ENCODE measurements around the gene USP25. TPM values are rescaled to one million over a fixed set of nuclear protein-coding genes. Genes with fewer than 3 reads are reported as not detected.

The USP25 gene
- total and polyA plus RNA-seq, 4 donors: 14.6 to 148 (median 32.1) TPM

DNA sequence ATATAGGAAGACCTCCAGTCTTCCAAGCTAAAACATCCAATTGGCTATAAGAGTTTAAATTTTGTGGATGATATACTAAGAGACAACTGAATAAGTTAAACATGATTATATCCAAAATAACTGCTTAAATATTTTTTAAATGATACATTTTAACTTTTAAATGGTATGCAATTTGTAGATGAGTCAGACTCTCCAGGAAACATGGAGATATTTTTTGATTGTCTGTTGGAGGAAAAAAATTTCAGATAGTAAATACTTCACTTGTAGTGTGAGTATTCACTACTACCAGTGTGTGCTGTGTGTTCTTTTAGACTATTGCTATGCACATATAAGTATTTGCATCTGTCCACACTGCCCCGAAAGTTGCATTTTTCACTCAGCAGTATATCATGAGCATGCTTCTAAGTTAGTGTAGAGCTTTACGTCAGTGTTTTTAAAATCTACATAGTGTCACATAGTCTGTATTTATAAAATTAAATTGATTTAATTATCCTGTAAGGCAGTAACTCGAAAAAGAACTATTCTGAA lies 91.1 kb downstream of the USP25 start:
- no peak for DNase-seq
- Histone ChIP-seq H3K27me3 (ENCODE audit: control insufficient read depth in 3 of 3, insufficient read depth in 3 of 3, low read length in 2 of 3) (no peaks in the 10 kb centered on the region), H3K36me3 (ENCODE audit: control insufficient read depth in 4 of 4, insufficient read depth in 4 of 4, low read length in 4 of 4) (peaks cover 0 to 5% (median 0%) of the 10 kb centered on the region in 4 donors), H3K4me1 (ENCODE audit: control insufficient read depth in 5 of 5, insufficient read depth in 5 of 5, low read length in 5 of 5) (peaks cover 0 to 3% (median 0%) of the 10 kb centered on the region in 5 donors), H3K9ac (ENCODE audit: insufficient read depth in 1 of 2, low read length in 2 of 2) (no peak overlapping the region), H3K9me3 (ENCODE audit: control insufficient read depth in 4 of 4, insufficient read depth in 3 of 4, low read length in 3 of 4) (no peaks in the 10 kb centered on the region), H3K4me3 (no peak overlapping the region), H3K27ac (ENCODE audit: low read depth in 1 of 2, low read length in 1 of 2) (no peak overlapping the region)
- ATAC-seq (ENCODE audit: insufficient read depth, low FRiP score): no peak
- 85 to 92% methylated on average over 3 of the region's 3 CpGs for WGBS, 2 donors
- TF ChIP-seq, protein P1, sequence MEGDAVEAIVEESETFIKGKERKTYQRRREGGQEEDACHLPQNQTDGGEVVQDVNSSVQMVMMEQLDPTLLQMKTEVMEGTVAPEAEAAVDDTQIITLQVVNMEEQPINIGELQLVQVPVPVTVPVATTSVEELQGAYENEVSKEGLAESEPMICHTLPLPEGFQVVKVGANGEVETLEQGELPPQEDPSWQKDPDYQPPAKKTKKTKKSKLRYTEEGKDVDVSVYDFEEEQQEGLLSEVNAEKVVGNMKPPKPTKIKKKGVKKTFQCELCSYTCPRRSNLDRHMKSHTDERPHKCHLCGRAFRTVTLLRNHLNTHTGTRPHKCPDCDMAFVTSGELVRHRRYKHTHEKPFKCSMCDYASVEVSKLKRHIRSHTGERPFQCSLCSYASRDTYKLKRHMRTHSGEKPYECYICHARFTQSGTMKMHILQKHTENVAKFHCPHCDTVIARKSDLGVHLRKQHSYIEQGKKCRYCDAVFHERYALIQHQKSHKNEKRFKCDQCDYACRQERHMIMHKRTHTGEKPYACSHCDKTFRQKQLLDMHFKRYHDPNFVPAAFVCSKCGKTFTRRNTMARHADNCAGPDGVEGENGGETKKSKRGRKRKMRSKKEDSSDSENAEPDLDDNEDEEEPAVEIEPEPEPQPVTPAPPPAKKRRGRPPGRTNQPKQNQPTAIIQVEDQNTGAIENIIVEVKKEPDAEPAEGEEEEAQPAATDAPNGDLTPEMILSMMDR (IDR thresholded peaks at IDR 0.05; ENCODE audit: control extremely low read depth, extremely low read depth): no peak

DNA sequence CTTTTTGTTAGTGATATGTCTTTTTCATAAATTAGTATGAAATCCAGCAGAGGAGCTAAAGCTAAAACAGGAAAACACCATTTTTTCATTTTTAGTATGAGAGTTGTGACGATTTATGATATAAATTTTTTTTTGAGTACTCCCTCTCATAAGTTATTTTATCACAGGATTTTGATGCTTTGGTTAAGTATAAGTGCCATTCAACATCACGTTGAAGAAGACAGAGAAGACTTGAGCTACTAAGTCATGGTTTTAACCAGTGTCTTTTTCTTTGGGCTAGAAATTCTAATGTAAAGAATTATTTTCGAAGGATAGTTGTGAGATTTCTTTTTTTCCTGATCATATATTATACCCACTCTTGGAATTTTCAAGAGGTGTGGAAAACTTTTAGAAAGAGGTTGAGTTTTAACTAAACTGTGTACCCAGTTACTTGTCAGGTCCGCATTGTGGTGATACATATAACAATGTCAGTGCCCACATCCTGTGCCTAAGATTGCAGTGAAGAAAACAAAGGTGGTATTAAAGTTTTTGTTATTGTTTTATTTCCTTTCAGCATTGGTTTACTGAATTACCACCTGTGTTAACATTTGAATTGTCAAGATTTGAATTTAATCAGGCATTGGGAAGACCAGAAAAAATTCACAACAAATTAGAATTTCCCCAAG lies 93.8 kb downstream of the USP25 start:
- H3K9me3 ChIP-seq (ENCODE audit: control insufficient read depth in 4 of 4, insufficient read depth in 3 of 4, low read length in 3 of 4): no peaks in the 10 kb centered on the region
- H3K36me3 ChIP-seq (ENCODE audit: control insufficient read depth in 4 of 4, insufficient read depth in 4 of 4, low read length in 4 of 4): peaks cover 0 to 8% (median 2%) of the 10 kb centered on the region in 4 donors
- 79 to 81% methylated on average over 4 of the region's 4 CpGs for WGBS, 2 donors
- no peak overlapping the region for H3K4me3 ChIP-seq
- no peak for ATAC-seq (ENCODE audit: insufficient read depth, low FRiP score)
- TF ChIP-seq, protein P1 (IDR thresholded peaks at IDR 0.05; ENCODE audit: control extremely low read depth, extremely low read depth): no peak
- no peaks in the 10 kb centered on the region for H3K27me3 ChIP-seq (ENCODE audit: control insufficient read depth in 3 of 3, insufficient read depth in 3 of 3, low read length in 2 of 3)
- no peak overlapping the region for H3K9ac ChIP-seq (ENCODE audit: insufficient read depth in 1 of 2, low read length in 2 of 2)
- no peak overlapping the region for H3K27ac ChIP-seq (ENCODE audit: low read depth in 1 of 2, low read length in 1 of 2)
- peaks cover 0 to 2% (median 0%) of the 10 kb centered on the region in 5 donors for H3K4me1 ChIP-seq (ENCODE audit: control insufficient read depth in 5 of 5, insufficient read depth in 5 of 5, low read length in 5 of 5)
- no peak for DNase-seq

DNA sequence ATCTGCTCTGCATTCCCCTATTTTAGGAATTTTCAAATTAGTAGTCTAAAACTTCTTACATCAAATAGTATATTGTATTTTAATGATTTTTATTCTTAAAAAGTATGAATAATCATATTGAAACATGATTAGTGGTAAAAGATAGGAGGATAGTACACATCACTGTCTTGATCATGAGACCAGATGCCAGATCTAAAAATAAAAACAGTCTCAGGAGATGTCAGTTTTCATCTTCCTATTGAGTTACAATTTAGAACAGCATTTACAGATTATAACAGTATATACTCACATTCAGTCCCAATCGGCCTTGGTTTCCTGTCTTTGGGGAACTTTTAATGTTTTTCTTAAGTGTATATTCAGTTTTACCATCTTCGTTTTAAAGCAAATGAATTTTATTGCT lies 95.9 kb downstream of the USP25 start:
- H3K9me3 ChIP-seq (ENCODE audit: control insufficient read depth in 4 of 4, insufficient read depth in 3 of 4, low read length in 3 of 4): no peaks in the 10 kb centered on the region
- DNase-seq (no peak), ATAC-seq (ENCODE audit: insufficient read depth, low FRiP score) (no peak)
- H3K27ac ChIP-seq (ENCODE audit: low read depth in 1 of 2, low read length in 1 of 2): peak overlapping the region in 1 of 2 donors; percentile 49
- H3K36me3 ChIP-seq (ENCODE audit: control insufficient read depth in 4 of 4, insufficient read depth in 4 of 4, low read length in 4 of 4): peaks cover 0 to 8% (median 2%) of the 10 kb centered on the region in 4 donors
- 72 to 76% methylated on average over 2 of the region's 2 CpGs for WGBS, 2 donors
- H3K9ac ChIP-seq (ENCODE audit: insufficient read depth in 1 of 2, low read length in 2 of 2): no peak overlapping the region
- no peak overlapping the region for H3K4me3 ChIP-seq
- H3K27me3 ChIP-seq (ENCODE audit: control insufficient read depth in 3 of 3, insufficient read depth in 3 of 3, low read length in 2 of 3): no peaks in the 10 kb centered on the region
- TF ChIP-seq, protein P1 (IDR thresholded peaks at IDR 0.05; ENCODE audit: control extremely low read depth, extremely low read depth): no peak
- H3K4me1 ChIP-seq (ENCODE audit: control insufficient read depth in 5 of 5, insufficient read depth in 5 of 5, low read length in 5 of 5): peaks cover 0 to 2% (median 0%) of the 10 kb centered on the region in 5 donors

Data from lung (tissue), 12 donors.